Keratinocyte (primary cell): Measurements from ENCODE around the gene ETV4.
A peak's percentile ranks its signal among the peaks of the same experiment; 100 is the strongest.

Experiments used
- EZH2 ChIP-seq: IDR thresholded peaks from one replicate; pipeline ENCODE4 v1.6.1; 2012; ENCODE audit warnings: inconsistent platforms, mild to moderate bottlenecking, low read length, moderate library complexity
- TF ChIP-seq, protein P1 (sequence below), 3 experiments: IDR thresholded peaks in 1 of 3; conservative IDR thresholded peaks in 1 of 3; optimal IDR thresholded peaks in 1 of 3; 2 replicates in 2 of 3; 3 replicates in 1 of 3; pipeline versions ENCODE3 to v1.5.1; 2011; ENCODE audit warnings: low read length in 3 of 3, mild to moderate bottlenecking in 3 of 3, moderate library complexity in 2 of 3, control low read depth in 1 of 3, inconsistent platforms in 1 of 3; ENCODE audit not compliant: insufficient read depth in 2 of 3; ENCODE audit errors: extremely low read depth in 1 of 3

DNA sequence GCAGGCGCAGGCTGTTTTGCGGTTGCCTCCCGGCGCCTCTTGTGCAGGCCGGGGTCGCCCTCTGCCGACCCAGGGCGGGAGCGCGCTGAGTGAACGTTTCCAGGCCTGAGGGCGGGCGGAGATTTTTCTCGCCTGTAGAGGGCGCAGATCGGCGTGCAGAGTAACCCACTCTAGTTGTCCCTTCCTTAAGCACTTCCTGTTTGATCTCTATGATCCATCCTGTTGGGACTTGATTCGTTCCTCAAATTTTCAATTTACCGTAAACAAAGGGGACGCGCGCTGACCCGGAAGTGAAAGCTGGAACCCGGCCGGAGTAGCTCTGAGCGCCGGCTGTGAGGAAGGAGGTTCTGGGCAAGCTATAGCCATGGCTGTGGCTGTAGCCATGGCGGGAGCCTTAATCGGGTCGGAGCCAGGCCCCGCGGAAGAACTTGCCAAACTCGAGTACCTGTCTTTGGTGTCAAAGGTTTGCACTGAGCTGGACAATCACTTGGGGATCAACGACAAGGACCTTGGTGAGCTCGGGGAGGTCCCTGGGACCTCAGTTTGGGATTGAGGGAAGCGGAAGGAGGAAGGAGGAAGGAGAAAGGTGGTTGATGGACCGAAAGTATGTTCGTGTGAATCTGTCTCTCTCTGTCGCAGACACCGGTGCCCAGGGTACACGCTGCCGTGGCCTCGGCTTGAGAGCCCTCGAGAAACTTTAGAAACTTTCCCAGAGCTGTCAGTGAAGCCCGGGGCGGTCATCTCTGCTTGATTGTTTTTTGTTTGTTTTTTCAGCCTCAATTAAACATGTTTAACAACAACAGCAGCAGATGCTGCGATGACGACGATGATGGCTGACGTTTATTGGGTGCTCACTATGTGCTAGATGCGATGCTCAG lies 62.2 kb downstream of the ETV4 start, which contains the start of gene DHX8:
- no peak for TF ChIP-seq EZH2
- TF ChIP-seq, protein P1, sequence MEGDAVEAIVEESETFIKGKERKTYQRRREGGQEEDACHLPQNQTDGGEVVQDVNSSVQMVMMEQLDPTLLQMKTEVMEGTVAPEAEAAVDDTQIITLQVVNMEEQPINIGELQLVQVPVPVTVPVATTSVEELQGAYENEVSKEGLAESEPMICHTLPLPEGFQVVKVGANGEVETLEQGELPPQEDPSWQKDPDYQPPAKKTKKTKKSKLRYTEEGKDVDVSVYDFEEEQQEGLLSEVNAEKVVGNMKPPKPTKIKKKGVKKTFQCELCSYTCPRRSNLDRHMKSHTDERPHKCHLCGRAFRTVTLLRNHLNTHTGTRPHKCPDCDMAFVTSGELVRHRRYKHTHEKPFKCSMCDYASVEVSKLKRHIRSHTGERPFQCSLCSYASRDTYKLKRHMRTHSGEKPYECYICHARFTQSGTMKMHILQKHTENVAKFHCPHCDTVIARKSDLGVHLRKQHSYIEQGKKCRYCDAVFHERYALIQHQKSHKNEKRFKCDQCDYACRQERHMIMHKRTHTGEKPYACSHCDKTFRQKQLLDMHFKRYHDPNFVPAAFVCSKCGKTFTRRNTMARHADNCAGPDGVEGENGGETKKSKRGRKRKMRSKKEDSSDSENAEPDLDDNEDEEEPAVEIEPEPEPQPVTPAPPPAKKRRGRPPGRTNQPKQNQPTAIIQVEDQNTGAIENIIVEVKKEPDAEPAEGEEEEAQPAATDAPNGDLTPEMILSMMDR (optimal IDR thresholded peaks at IDR 0.05 in 1 of 3, IDR thresholded peaks at IDR 0.05 in 1 of 3, conservative IDR thresholded peaks at IDR 0.05 in 1 of 3; ENCODE audit: extremely low read depth in 1 of 3, insufficient read depth in 2 of 3, low read length in 3 of 3): peak; percentile 100
